Activated T-cell treated with anti-CD3 and anti-CD28 coated beads, Interleukin-2, amount 50 U/mL, for 24 hours (primary cell): ENCODE data around the gene MACF1.

Experiments
- DNase-seq: peaks from one replicate; pipeline ENCODE4 v3.0.0-alpha.2; 2020
- H3K27ac Mint-ChIP-seq: 2 replicates; pipeline ENCODE4 v1.8.0; 2020; ENCODE audit warnings: mild to moderate bottlenecking, mixed read lengths
- H3K27me3 Mint-ChIP-seq: 2 replicates; pipeline ENCODE4 v1.8.0; 2020; ENCODE audit warnings: mixed read lengths
- H3K36me3 Mint-ChIP-seq: 2 replicates; pipeline ENCODE4 v1.8.0; 2020; ENCODE audit warnings: low read depth, mixed read lengths
- H3K4me1 Mint-ChIP-seq: 2 replicates; pipeline ENCODE4 v1.8.0; 2020; ENCODE audit warnings: low read depth, mixed read lengths
- H3K4me3 Mint-ChIP-seq: 2 replicates; pipeline ENCODE4 v1.8.0; 2020; ENCODE audit warnings: mild to moderate bottlenecking, moderate library complexity, mixed read lengths
- H3K9me3 Mint-ChIP-seq: 2 replicates; pipeline ENCODE4 v1.8.0; 2020; ENCODE audit warnings: mixed read lengths

MACF1 gene

GRCh38 chr1:39277879-39278278 is 73.4 kb downstream of the MACF1 start:
- H3K4me1 Mint-ChIP-seq: peaks cover 42% of the 10 kb centered on the region
- no peak overlapping the region for H3K27ac Mint-ChIP-seq
- DNase-seq: no peak
- H3K9me3 Mint-ChIP-seq: no peaks in the 10 kb centered on the region
- H3K4me3 Mint-ChIP-seq: no peak overlapping the region
- peaks cover 25% of the 10 kb centered on the region for H3K36me3 Mint-ChIP-seq
- no peaks in the 10 kb centered on the region for H3K27me3 Mint-ChIP-seq

GRCh38 chr1:39282537-39283216 is 78.2 kb downstream of the MACF1 start:
- peaks cover 18% of the 10 kb centered on the region for H3K4me1 Mint-ChIP-seq
- H3K36me3 Mint-ChIP-seq: peaks cover 60% of the 10 kb centered on the region
- DNase-seq: no peak
- H3K9me3 Mint-ChIP-seq: no peaks in the 10 kb centered on the region
- H3K27me3 Mint-ChIP-seq: no peaks in the 10 kb centered on the region
- H3K27ac Mint-ChIP-seq: peak overlapping the region; percentile 74
- H3K4me3 Mint-ChIP-seq: no peak overlapping the region

GRCh38 chr1:39283858-39284257 is 79.4 kb downstream of the MACF1 start:
- Mint-ChIP-seq H3K4me3 (no peak overlapping the region), H3K9me3 (no peaks in the 10 kb centered on the region), H3K4me1 (peaks cover 6% of the 10 kb centered on the region), H3K27me3 (no peaks in the 10 kb centered on the region), H3K27ac (peak overlapping the region; percentile 59), H3K36me3 (peaks cover 71% of the 10 kb centered on the region)
- no peak for DNase-seq

- DNase-seq: no peak
- Mint-ChIP-seq H3K4me3 (no peak overlapping the region), H3K36me3 (peaks cover 92% of the 10 kb centered on the region), H3K9me3 (no peaks in the 10 kb centered on the region), H3K4me1 (peaks cover 6% of the 10 kb centered on the region), H3K27me3 (no peaks in the 10 kb centered on the region), H3K27ac (no peak overlapping the region)
These were observed 83.0 kb downstream of the MACF1 start for GRCh38 chr1:39287541-39287940.

- no peaks in the 10 kb centered on the region for H3K9me3 Mint-ChIP-seq
- peaks cover 92% of the 10 kb centered on the region for H3K36me3 Mint-ChIP-seq
- no peaks in the 10 kb centered on the region for H3K27me3 Mint-ChIP-seq
- H3K4me1 Mint-ChIP-seq: peaks cover 12% of the 10 kb centered on the region
- no peak overlapping the region for H3K4me3 Mint-ChIP-seq
- H3K27ac Mint-ChIP-seq: no peak overlapping the region
- DNase-seq: no peak
These were observed 84.4 kb downstream of the MACF1 start for GRCh38 chr1:39288735-39289465.

GRCh38 chr1:39292401-39292800 is 87.9 kb downstream of the MACF1 start:
- Mint-ChIP-seq H3K9me3 (no peaks in the 10 kb centered on the region), H3K4me1 (peaks cover 12% of the 10 kb centered on the region), H3K27ac (peak overlapping the region; percentile 73), H3K36me3 (peaks cover 93% of the 10 kb centered on the region), H3K4me3 (no peak overlapping the region), H3K27me3 (no peaks in the 10 kb centered on the region)
- no peak for DNase-seq

GRCh38 chr1:39293375-39294070 is 89.0 kb downstream of the MACF1 start:
- no peak for DNase-seq
- peaks cover 12% of the 10 kb centered on the region for H3K4me1 Mint-ChIP-seq

GRCh38 chr1:39294531-39294930 is 90.0 kb downstream of the MACF1 start:
- Mint-ChIP-seq H3K27me3 (no peaks in the 10 kb centered on the region), H3K9me3 (no peaks in the 10 kb centered on the region), H3K27ac (peak overlapping the region; percentile 2), H3K4me3 (no peak overlapping the region), H3K4me1 (peaks cover 12% of the 10 kb centered on the region), H3K36me3 (peaks cover 91% of the 10 kb centered on the region)
- DNase-seq: no peak

More at GRCh38 chr1:39293375-39294070, 89.0 kb downstream of the MACF1 start:
- H3K36me3 Mint-ChIP-seq: peaks cover 91% of the 10 kb centered on the region
- no peaks in the 10 kb centered on the region for H3K9me3 Mint-ChIP-seq
- H3K27ac Mint-ChIP-seq: peak overlapping the region; percentile 24
- no peaks in the 10 kb centered on the region for H3K27me3 Mint-ChIP-seq
- H3K4me3 Mint-ChIP-seq: no peak overlapping the region

GRCh38 chr1:39295901-39296300 is 91.4 kb downstream of the MACF1 start:
- H3K4me1 Mint-ChIP-seq: peaks cover 12% of the 10 kb centered on the region
- H3K27me3 Mint-ChIP-seq: no peaks in the 10 kb centered on the region
- peaks cover 94% of the 10 kb centered on the region for H3K36me3 Mint-ChIP-seq
- no peak overlapping the region for H3K4me3 Mint-ChIP-seq
- no peaks in the 10 kb centered on the region for H3K9me3 Mint-ChIP-seq
- H3K27ac Mint-ChIP-seq: peak overlapping the region; percentile 31
- no peak for DNase-seq

- H3K9me3 Mint-ChIP-seq: no peaks in the 10 kb centered on the region
These were observed 93.1 kb downstream of the MACF1 start for GRCh38 chr1:39297551-39297950.

GRCh38 chr1:39301606-39302005 is 97.1 kb downstream of the MACF1 start:
- H3K36me3 Mint-ChIP-seq: peaks cover 83% of the 10 kb centered on the region
- H3K4me1 Mint-ChIP-seq: no peaks in the 10 kb centered on the region
- no peaks in the 10 kb centered on the region for H3K27me3 Mint-ChIP-seq
- no peaks in the 10 kb centered on the region for H3K9me3 Mint-ChIP-seq
- no peak overlapping the region for H3K4me3 Mint-ChIP-seq
- DNase-seq: no peak
- H3K27ac Mint-ChIP-seq: no peak overlapping the region

More at GRCh38 chr1:39297551-39297950, 93.1 kb downstream of the MACF1 start:
- no peaks in the 10 kb centered on the region for H3K27me3 Mint-ChIP-seq
- peaks cover 93% of the 10 kb centered on the region for H3K36me3 Mint-ChIP-seq
- H3K4me1 Mint-ChIP-seq: peaks cover 6% of the 10 kb centered on the region
- H3K27ac Mint-ChIP-seq: no peak overlapping the region
- DNase-seq: no peak
- H3K4me3 Mint-ChIP-seq: no peak overlapping the region

GRCh38 chr1:39305555-39305954 is 101.1 kb downstream of the MACF1 start:
- Mint-ChIP-seq H3K4me3 (no peak overlapping the region), H3K27ac (peak overlapping the region; percentile 45), H3K36me3 (peaks cover 79% of the 10 kb centered on the region), H3K4me1 (no peaks in the 10 kb centered on the region), H3K27me3 (no peaks in the 10 kb centered on the region), H3K9me3 (no peaks in the 10 kb centered on the region)
- no peak for DNase-seq

GRCh38 chr1:39310015-39310414 is 105.5 kb downstream of the MACF1 start:
- Mint-ChIP-seq H3K9me3 (no peaks in the 10 kb centered on the region), H3K36me3 (peaks cover 82% of the 10 kb centered on the region), H3K4me1 (no peaks in the 10 kb centered on the region), H3K27me3 (no peaks in the 10 kb centered on the region), H3K27ac (peak overlapping the region; percentile 27), H3K4me3 (no peak overlapping the region)
- no peak for DNase-seq

GRCh38 chr1:39310691-39311090 is 106.2 kb downstream of the MACF1 start:
- Mint-ChIP-seq H3K4me1 (no peaks in the 10 kb centered on the region), H3K36me3 (peaks cover 84% of the 10 kb centered on the region), H3K4me3 (no peak overlapping the region), H3K9me3 (no peaks in the 10 kb centered on the region), H3K27ac (peak overlapping the region; percentile 56), H3K27me3 (no peaks in the 10 kb centered on the region)
- no peak for DNase-seq

GRCh38 chr1:39317111-39317510 is 112.6 kb downstream of the MACF1 start:
- no peak overlapping the region for H3K4me3 Mint-ChIP-seq
- peaks cover 12% of the 10 kb centered on the region for H3K4me1 Mint-ChIP-seq
- no peaks in the 10 kb centered on the region for H3K9me3 Mint-ChIP-seq
- peaks cover 96% of the 10 kb centered on the region for H3K36me3 Mint-ChIP-seq
- DNase-seq: no peak
- peak overlapping the region; percentile 5 for H3K27ac Mint-ChIP-seq
- no peaks in the 10 kb centered on the region for H3K27me3 Mint-ChIP-seq
